ENCODE measurements around the gene CD101. TPM values are rescaled to one million over a fixed set of nuclear protein-coding genes. Genes with fewer than 3 reads are reported as not detected.

The CD101 gene
- total RNA-seq, 1 experiment from 2014 or later: 1.8 TPM

GRCh38 chr1:117007719-117008013 is 6.1 kb downstream of the CD101 start:
- no peak for DNase-seq
- no peak overlapping the region for H3K4me3 Mint-ChIP-seq
- no peaks in the 10 kb centered on the region for H3K9me3 Mint-ChIP-seq
- H3K9me3 ChIP-seq (ENCODE audit: control insufficient read depth, low read depth, low read length): no peaks in the 10 kb centered on the region
- peaks cover 20 to 35% of the 10 kb centered on the region in 2 experiments for H3K4me1 Mint-ChIP-seq
- H2BK15ac ChIP-seq (ENCODE audit: low read depth, low read length): no peak overlapping the region
- WGBS (ENCODE audit: extremely low coverage, insufficient read length, low lambda C conversion rate): no CpG with 5 or more reads among the region's 2 CpGs
- H3K9ac ChIP-seq (ENCODE audit: extremely low read depth, insufficient read length, low read length): no peak overlapping the region
- H4K8ac ChIP-seq (replicated peaks; ENCODE audit: insufficient read length, low read depth, low read length): no peak overlapping the region
- TF ChIP-seq, protein P1, sequence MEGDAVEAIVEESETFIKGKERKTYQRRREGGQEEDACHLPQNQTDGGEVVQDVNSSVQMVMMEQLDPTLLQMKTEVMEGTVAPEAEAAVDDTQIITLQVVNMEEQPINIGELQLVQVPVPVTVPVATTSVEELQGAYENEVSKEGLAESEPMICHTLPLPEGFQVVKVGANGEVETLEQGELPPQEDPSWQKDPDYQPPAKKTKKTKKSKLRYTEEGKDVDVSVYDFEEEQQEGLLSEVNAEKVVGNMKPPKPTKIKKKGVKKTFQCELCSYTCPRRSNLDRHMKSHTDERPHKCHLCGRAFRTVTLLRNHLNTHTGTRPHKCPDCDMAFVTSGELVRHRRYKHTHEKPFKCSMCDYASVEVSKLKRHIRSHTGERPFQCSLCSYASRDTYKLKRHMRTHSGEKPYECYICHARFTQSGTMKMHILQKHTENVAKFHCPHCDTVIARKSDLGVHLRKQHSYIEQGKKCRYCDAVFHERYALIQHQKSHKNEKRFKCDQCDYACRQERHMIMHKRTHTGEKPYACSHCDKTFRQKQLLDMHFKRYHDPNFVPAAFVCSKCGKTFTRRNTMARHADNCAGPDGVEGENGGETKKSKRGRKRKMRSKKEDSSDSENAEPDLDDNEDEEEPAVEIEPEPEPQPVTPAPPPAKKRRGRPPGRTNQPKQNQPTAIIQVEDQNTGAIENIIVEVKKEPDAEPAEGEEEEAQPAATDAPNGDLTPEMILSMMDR (conservative IDR thresholded peaks at IDR 0.05): no peak
- H3K23me2 ChIP-seq (ENCODE audit: insufficient read length, low read depth, low read length, poor library complexity, severe bottlenecking): no peaks in the 10 kb centered on the region
- H2BK120ac ChIP-seq (ENCODE audit: low read depth, low read length, poor library complexity, severe bottlenecking): no peak overlapping the region
- no peak overlapping the region for H3T11ph ChIP-seq (ENCODE audit: low read length)
- no peak overlapping the region for H3K27ac ChIP-seq (ENCODE audit: insufficient read length, low read depth, low read length)
- no peaks in the 10 kb centered on the region for H3K79me1 ChIP-seq (ENCODE audit: insufficient read depth, low read depth, low read length, poor library complexity, severe bottlenecking)
- H3K23ac ChIP-seq (ENCODE audit: insufficient read length, low read depth, low read length): no peak overlapping the region
- H3K4ac ChIP-seq (ENCODE audit: low read depth, low read length): no peak overlapping the region
- no peaks in the 10 kb centered on the region; the same call in 1 of the 2 replicates for H3K27me3 ChIP-seq (ENCODE audit: insufficient read depth, low read length)
- no peak overlapping the region for H4K91ac ChIP-seq (ENCODE audit: insufficient read length, low read depth, low read length)
- H4K5ac ChIP-seq (ENCODE audit: insufficient read length, low read depth, low read length): no peak overlapping the region
- H3K79me2 ChIP-seq (ENCODE audit: insufficient read depth, low read length): no peaks in the 10 kb centered on the region
- H3K4me2 ChIP-seq (ENCODE audit: insufficient read depth, insufficient read length, low read length): no peak overlapping the region
- no peak overlapping the region for H2AK5ac ChIP-seq (ENCODE audit: insufficient read length, low read length)
- H2BK5ac ChIP-seq (ENCODE audit: insufficient read length, low read length): no peak overlapping the region
- no peak overlapping the region for H2BK20ac ChIP-seq (ENCODE audit: low read depth, low read length, poor library complexity, severe bottlenecking)
- no peaks in the 10 kb centered on the region for H4K20me1 ChIP-seq (ENCODE audit: control insufficient read depth, insufficient read depth, insufficient read length)
- H3K27ac Mint-ChIP-seq: no peak overlapping the region
- no peak overlapping the region for H2AFZ ChIP-seq (ENCODE audit: low read length)
- H2BK12ac ChIP-seq (ENCODE audit: insufficient read length, low read depth, low read length): no peak overlapping the region
- peaks cover 12% of the 10 kb centered on the region; the same call in 1 of the 2 replicates for H3K4me1 ChIP-seq (ENCODE audit: insufficient read depth, low read length)
- no peak overlapping the region for H3K18ac ChIP-seq (ENCODE audit: insufficient read length, low read depth, low read length)
- no peak overlapping the region for H3K56ac ChIP-seq (ENCODE audit: insufficient read length, low read depth, low read length)
- H3K27me3 Mint-ChIP-seq (ENCODE audit: low read depth): no peaks in the 10 kb centered on the region
- H3K14ac ChIP-seq (ENCODE audit: insufficient read depth, low read length): no peak overlapping the region
- no peaks in the 10 kb centered on the region for H3K36me3 Mint-ChIP-seq (ENCODE audit: insufficient read depth in 1 of 3, low read depth in 3 of 3)

Measured in H9 (cell line).